ENCODE measurements around the gene SMAD5.

SMAD5 gene

DNA sequence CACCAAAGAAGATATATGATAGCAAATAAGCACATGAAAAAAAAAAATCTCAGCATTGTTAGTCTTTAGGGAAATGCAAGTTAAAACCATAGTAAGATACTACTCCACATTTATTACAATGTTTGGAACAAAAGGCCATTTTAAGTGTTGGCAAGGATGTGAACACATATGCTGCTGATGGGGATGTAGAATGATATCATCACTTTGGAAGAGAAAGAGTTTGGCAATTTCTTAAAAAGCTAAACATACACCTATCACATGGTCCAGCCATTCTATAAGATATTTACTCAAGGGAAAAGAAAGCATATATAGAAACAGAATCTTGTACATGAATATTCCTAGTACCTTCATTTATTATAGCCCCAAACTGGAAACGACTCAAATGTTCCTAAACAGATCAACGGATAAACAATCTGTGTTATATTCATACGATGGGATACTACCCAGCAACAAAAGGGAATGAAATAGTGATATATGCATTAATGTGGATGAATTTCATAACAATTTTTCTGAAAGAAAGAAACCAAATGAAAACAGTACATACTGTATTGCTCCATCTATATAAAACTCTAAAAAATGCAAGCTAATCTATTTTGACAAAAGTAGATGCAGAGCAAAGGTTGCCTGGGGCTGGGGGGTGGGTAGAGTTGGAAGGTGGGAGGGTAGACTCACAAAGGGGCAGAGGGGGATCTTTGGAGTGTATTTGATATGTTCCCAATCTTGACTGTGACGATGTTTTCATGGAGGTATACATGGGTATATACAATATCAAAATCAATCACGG is 45.7 kb upstream of the SMAD5 start (continued):
- TF ChIP-seq, protein P1, sequence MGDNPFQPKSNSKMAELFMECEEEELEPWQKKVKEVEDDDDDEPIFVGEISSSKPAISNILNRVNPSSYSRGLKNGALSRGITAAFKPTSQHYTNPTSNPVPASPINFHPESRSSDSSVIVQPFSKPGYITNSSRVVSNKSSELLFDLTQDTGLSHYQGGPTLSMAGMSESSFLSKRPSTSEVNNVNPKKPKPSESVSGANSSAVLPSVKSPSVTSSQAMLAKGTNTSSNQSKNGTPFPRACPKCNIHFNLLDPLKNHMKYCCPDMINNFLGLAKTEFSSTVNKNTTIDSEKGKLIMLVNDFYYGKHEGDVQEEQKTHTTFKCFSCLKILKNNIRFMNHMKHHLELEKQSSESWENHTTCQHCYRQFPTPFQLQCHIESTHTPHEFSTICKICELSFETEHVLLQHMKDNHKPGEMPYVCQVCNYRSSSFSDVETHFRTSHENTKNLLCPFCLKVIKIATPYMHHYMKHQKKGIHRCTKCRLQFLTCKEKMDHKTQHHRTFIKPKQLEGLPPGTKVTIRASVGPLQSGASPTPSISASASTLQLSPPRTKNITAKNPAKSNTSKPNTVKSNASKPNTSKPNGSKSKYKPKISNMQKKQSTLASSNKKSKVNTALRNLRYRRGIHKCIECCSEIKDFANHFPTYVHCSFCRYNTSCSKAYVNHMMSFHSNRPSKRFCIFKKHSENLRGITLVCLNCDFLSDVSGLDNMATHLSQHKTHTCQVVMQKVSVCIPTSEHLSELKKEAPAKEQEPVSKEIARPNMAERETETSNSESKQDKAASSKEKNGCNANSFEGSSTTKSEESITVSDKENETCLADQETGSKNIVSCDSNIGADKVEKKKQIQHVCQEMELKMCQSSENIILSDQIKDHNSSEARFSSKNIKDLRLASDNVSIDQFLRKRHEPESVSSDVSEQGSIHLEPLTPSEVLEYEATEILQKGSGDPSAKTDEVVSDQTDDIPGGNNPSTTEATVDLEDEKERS (tag by site-specific recombination; IDR thresholded peaks at IDR 0.05): no peak
- TF ChIP-seq GLIS1 (tag by site-specific recombination; IDR thresholded peaks at IDR 0.05) (no peak), ZNF169 (tag by site-specific recombination; IDR thresholded peaks at IDR 0.05) (no peak)

- ChIA-PET CTCF (interaction anchor here (0.7 to 2.4 kb wide), 6 partner anchors 25 to 197 kb away, joined by 3 to 7 read pairs (median 3); no protein-coding TSS in a partner anchor), POLR2A (no interaction called here)
Measured at GRCh38 chr5:136087961-136088871, 44.4 kb upstream of the SMAD5 start.

DNA sequence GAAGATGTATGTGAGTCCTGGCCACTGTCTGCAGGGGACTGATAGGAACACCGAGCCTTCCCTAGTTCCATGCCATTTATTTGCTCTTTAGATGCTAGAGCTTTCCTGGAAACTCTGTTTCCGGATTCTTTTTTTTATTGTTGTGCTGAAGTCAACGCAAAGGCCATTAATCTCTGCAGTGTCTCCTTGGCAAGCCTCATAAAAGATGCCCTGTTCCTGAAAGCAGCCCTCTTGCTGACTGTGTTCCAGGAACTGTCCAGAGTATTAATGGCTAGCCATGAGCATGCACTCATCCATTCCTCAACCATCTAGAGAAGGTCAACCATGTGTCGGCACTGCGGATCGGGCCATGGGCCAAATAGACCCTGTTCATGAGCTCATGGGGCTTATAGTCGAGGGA is 42.9 kb upstream of the SMAD5 start:
- no peak overlapping the region for H3K4me3 ChIP-seq (ENCODE audit: low read depth, low read length)

More at GRCh38 chr5:136087961-136088871, 44.4 kb upstream of the SMAD5 start:
- Histone ChIP-seq H3K4me3 (ENCODE audit: low read depth, low read length) (no peak overlapping the region), H3K27ac (ENCODE audit: extremely low read depth, low read depth, low read length) (no peak overlapping the region), H3K4me1 (ENCODE audit: control insufficient read depth, insufficient read depth, low read length) (no peaks in the 10 kb centered on the region), H3K9me3 (ENCODE audit: control insufficient read depth, insufficient read depth, low read depth, low read length) (no peaks in the 10 kb centered on the region), H3K36me3 (ENCODE audit: control insufficient read depth in 2 of 2, insufficient read depth in 1 of 2, low read length in 2 of 2) (no peaks in the 10 kb centered on the region)
- TF ChIP-seq EGR2 (tag by site-specific recombination; IDR thresholded peaks at IDR 0.05; ENCODE audit: low read depth): peak; percentile 22; the same call in 1 of the 2 replicates
- no peak for TF ChIP-seq ZNF610 (tag by site-specific recombination; IDR thresholded peaks at IDR 0.05; ENCODE audit: borderline replicate concordance)
- TF ChIP-seq ZFHX2 (tag by site-specific recombination; conservative IDR thresholded peaks at IDR 0.05): peak; percentile 62
- no peak for TF ChIP-seq HOXA7 (CRISPR knock-in tag; IDR thresholded peaks at IDR 0.05; ENCODE audit: borderline replicate concordance)

More for the DNA sequence above, 42.9 kb upstream of the SMAD5 start:
- H3K4me1 ChIP-seq (ENCODE audit: control insufficient read depth, insufficient read depth, low read length): no peaks in the 10 kb centered on the region
- POLR2A ChIA-PET: no interaction called here
- H3K9me3 ChIP-seq (ENCODE audit: control insufficient read depth, insufficient read depth, low read depth, low read length): no peaks in the 10 kb centered on the region
- no peaks in the 10 kb centered on the region for H3K36me3 ChIP-seq (ENCODE audit: control insufficient read depth in 2 of 2, insufficient read depth in 1 of 2, low read length in 2 of 2)
- CTCF ChIA-PET: interaction anchor here (0.9 kb wide), 1 partner anchor 84 kb away, joined by 3 read pairs; no protein-coding TSS in a partner anchor
- TF ChIP-seq YY1 (tag by site-specific recombination; IDR thresholded peaks at IDR 0.05) (no peak), ZNF114 (tag by site-specific recombination; IDR thresholded peaks at IDR 0.05) (no peak), BCL6B (tag by site-specific recombination; IDR thresholded peaks at IDR 0.05) (peak; percentile 87), ZBTB17 (tag by site-specific recombination; IDR thresholded peaks at IDR 0.05) (0 out of 2 replicates have a peak, but pooled peaks have one; percentile 14), ZBTB6 (tag by site-specific recombination; IDR thresholded peaks at IDR 0.05) (peak; percentile 80), ZNF549 (tag by site-specific recombination; IDR thresholded peaks at IDR 0.05) (peak; percentile 80)
- TF ChIP-seq, protein P2, sequence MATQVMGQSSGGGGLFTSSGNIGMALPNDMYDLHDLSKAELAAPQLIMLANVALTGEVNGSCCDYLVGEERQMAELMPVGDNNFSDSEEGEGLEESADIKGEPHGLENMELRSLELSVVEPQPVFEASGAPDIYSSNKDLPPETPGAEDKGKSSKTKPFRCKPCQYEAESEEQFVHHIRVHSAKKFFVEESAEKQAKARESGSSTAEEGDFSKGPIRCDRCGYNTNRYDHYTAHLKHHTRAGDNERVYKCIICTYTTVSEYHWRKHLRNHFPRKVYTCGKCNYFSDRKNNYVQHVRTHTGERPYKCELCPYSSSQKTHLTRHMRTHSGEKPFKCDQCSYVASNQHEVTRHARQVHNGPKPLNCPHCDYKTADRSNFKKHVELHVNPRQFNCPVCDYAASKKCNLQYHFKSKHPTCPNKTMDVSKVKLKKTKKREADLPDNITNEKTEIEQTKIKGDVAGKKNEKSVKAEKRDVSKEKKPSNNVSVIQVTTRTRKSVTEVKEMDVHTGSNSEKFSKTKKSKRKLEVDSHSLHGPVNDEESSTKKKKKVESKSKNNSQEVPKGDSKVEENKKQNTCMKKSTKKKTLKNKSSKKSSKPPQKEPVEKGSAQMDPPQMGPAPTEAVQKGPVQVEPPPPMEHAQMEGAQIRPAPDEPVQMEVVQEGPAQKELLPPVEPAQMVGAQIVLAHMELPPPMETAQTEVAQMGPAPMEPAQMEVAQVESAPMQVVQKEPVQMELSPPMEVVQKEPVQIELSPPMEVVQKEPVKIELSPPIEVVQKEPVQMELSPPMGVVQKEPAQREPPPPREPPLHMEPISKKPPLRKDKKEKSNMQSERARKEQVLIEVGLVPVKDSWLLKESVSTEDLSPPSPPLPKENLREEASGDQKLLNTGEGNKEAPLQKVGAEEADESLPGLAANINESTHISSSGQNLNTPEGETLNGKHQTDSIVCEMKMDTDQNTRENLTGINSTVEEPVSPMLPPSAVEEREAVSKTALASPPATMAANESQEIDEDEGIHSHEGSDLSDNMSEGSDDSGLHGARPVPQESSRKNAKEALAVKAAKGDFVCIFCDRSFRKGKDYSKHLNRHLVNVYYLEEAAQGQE (tag by site-specific recombination; IDR thresholded peaks at IDR 0.05): peak; percentile 91
- H3K27ac ChIP-seq (ENCODE audit: extremely low read depth, low read depth, low read length): no peak overlapping the region

All from HEK293 (cell line).